Fibroblast of upper back skin (primary cell): ENCODE results near the gene WDFY2.

Experiments
- DNase-seq: peaks from one replicate; pipeline ENCODE4 v3.0.0-alpha.2; 2013

WDFY2 gene

DNA sequence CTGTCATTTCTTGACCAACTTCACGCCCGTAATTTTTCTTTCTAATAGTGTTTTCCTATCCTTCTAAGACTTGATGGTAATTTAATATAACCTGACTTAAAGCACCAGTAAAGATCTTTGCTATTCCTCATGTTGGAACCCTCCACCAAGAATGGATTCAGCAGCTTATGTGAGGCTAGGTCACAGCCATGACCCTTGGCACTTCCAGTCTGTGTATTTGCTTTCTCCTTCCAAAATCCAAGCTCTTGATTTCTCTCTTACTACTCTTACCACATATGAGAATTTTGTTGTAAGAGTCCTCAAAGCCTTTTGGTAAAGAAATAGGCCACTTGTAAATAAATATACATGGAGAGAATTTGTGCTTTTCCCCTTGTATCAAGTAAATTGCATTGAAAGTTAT is 158.3 kb downstream of the WDFY2 start:
- no peak for DNase-seq

DNA sequence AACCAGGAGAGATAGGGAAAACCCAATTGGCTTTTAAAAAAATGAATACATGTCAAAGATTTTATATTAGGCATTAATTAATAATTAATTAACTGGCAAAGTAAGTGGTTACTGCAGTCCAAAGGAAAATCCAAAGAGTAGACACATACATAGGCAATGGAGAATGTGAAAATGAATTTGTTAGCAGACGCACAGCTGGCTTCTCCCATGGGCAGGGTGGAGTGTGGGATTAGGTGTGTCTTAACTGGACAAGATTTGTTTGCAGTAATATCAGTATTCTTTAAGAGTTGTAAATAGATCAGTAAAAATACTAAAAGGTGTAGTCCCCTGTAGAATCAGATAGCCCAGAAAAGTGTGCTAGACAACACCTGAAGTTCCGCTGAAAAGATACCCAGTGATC is 161.0 kb downstream of the WDFY2 start:
- DNase-seq: no peak

DNA sequence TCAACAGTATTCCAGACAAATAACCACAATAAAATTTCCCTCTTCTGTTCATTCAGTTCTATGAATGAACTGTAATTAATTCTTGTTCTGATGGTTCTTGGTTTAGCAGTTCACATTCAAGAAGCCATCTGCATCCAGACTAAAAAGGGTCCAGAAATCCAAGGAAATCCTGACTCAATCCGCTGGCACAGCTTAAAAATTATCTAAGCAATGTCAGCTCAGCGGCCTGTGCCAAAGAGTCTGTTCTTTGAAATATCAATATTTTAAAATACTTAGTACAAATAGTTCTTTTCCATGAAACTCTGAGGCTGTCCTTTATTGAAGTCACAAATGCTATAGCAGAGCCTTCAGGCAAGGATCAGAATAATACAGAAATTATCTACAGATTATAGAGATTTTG is 162.5 kb downstream of the WDFY2 start:
- no peak for DNase-seq

DNA sequence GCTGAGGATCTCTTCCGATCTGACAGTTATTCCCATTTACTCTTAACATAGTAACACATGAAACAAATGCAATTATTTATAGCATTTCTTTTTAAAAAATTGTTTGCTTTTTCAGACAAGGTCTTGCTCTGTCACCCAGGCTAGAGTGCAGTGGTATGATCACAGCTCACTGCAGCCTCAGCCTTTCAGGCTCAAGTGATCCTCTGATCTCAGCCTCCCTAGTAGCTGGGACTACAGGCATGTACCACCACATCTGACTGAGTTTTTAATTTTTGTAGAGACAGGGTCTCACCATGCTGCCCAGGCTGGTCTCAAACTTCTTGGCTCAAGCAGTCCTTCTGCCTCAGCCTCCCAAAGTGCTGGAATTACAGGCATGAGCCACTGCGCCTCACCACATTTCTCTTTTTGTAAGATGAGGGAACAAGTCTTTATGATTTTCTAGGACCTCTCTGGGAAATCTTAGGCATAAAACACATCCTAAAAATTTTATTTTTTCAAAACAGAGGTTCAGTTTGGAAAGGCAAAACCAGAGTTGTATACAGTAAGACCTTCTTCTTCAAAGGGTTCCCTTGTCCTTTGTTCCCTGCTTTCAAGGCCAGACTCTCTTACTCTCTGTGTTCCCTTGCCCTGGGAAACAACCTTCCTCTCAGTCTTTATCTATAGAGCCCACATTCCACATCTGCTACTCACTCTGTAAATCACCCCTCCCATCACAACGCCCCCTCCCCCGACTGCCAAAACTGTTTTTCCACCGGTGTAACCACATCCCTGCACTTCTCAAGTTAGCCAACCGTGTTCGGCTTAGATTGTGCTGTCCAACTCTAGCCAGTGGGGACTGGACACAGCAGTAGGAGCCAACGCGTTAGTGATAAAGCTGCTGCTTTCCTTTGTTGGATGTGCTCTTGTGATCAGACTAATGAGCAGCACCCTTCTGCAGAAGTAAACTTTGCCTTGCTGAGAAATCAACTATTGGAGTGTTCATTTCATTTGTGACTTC is 163.5 kb downstream of the WDFY2 start:
- DNase-seq: no peak

DNA sequence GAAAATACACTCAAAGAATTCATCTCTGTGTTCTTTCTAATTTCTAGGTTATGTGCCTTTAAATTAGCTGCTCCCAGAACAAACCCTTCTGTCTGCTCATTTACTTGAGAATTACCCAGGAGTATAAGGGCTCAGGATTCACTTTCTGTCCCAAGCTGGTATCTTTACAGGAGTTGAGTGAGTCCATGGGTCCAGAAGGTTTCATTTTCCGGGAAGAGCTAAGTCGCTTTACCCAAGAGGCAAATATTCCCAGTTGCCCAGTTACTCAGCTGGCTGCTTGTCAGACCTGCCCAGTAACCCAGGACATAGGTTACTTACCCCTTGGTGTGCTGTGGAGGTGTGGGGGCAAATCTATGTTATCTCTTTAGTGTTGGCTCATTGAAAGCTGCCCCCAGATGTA is 172.4 kb downstream of the WDFY2 start:
- DNase-seq: no peak

DNA sequence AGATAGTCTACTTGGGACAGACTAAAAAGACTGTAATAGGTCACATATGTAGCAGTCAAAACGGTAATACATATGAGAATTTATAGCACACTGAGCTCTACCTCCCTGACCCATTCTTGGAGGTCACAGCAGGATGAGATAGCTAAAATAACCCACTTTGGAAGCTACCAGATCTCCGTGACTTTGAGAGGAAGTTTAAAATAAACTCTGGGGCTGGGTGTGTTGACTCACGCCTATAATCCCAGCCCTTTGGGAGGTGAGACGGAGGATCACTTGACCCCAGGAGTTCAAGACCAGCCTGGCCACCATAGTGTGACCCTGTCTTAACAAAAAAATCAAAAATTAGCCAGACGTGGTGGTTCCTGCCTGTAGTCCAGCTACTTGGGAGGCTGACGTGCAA is 174.4 kb downstream of the WDFY2 start:
- no peak for DNase-seq

DNA sequence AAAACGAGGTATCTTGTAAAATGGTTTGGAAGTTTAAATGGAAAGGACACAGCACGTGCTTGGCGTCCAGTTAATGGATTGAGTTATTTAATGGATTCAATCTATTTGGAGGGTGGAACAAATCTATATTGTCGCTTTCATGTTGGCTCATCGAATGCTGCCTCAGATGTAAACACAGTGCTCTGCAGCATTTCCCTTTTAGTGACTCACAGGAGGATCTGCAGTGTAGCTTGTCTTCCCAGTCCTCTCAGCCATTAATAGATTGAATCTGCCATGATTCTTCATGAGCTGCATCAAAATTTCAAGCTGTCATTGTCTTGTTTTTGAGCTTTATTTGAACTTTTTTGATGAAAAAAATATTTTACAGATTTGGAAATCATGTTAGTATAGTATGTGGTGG is 175.0 kb downstream of the WDFY2 start:
- peak; percentile 22 for DNase-seq

DNA sequence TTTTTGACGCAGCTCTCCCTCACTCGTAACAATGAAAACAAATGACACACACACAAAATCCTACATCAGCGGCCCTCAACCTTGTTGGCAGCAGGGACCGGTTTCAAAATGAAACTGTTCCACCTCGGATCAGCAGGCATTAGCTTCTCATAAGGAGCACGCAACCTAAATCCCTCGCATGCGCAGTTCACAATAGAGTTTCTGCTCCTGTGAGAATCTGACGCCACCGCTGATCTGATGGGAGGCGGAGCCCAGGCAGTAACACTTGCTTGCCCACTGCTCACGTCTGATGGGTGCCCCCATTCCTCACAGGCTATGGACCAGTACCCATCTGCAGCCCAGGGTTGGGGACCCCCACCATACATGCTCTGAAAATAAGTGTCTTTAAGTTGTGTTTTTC is 176.3 kb downstream of the WDFY2 start:
- no peak for DNase-seq

DNA sequence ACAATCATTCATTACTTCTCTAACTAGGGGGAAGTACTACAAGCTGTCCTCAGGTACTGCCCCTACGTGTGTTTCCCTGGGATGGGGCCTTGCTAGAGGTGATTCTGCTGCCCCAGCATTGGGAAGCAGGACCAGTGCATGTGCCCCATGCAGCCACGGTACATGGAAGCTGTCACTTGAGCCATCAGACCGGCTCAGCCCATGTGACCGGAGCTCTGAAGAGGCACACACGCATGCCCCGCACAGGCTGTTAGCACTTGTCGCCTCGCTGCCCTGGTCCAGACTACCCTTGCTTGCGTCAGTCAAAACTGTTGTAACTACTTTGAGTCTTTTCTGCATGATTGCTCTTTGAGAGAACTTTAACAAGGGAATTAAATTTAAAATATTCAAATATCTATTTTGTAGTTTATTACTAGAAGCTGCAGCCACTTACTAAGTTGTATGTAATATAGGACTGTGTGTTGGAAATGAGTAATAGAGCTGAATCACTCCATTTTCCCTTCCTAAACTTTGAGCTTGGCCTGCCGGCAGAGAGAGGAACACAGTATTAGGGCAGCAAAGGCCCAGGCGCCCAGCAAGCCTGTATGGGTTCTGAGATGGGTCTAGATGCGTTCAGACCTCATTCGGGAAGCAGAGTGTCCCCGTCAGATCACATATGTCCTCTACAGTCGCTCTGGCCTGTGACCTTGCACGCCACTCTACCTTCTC is 177.5 kb downstream of the WDFY2 start:
- DNase-seq: no peak

DNA sequence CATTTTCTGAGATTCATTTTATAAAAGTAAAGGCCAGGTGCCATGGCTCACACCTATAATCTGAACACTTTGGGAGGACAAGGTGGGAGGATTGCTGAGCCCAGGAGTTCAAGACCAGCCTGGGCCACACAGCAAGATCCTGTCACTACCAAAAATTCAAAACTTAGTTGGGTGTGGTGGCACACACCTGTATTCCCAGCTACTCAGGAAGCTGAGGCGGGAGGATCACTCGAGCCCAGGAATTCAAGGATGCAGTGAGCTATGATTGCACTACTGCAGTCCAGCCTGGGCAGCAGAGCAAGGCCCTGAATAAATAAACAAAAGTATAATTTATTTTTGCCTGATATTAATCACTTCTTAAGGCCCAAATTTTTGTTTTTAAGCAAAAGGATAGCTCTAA is 179.2 kb downstream of the WDFY2 start:
- DNase-seq: no peak

DNA sequence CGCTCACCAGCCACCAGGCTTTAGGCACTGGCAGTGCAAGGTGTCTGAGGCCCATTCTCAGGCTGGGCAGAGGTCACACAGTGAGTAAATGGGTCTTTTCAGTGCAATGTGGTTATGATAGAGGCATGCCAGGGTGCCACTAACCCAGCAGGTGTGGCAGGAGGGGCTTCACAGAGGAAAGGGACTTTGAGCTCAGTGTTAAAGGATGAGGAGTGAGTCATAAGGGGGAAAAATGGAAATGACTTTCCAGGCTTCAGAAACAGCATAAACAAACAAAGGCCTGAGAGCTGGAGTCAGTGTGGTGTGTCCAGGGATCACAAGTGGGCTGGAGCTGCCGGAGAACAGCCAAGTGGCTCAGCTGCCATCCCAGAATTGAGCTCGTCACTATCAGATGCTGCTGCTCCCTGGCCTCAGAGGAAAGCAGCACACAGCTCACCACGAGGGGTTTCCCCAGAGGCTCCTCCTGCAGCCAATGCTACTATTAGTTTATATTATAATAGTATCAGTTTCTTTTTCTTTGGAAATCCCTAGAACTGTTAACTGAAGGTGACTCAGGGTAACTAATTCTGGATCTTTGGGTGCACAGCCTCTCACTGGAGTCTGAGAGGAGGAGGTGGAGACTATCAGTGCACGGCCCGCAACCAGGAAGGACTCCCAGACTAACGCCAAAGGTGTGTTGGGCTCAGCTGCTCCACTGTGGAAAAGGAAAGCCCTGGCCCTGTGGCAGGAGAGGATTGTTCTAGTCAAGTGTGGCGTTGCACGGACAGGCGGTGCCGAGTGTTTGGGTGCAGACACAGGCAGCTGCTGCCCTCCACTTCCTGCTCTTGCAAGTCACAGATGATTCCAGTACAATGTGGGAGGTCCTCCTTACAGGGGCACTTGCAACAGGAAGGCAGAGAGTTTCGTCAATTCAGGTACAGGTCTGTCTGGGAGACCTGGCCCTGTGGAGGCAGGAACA is 180.2 kb downstream of the WDFY2 start:
- peak; percentile 15 for DNase-seq

DNA sequence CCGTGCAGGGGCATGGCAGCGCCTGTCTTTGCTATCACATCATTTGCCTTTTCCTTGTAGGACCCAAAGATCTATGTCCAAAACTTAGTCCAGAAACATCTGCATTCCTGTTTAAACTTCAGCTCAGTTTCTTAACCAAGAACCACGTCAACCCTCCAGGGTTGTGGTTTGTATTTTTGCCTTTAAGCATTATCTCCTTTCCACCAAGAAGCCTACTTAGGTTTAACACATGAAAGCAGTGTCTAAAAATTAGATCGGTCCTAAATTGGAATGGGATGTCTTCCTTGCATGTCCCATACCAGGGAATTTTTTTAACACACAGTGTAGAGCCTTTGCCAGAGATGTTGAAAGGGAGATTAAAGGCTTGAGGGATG is 180.9 kb downstream of the WDFY2 start:
- DNase-seq: no peak

DNA sequence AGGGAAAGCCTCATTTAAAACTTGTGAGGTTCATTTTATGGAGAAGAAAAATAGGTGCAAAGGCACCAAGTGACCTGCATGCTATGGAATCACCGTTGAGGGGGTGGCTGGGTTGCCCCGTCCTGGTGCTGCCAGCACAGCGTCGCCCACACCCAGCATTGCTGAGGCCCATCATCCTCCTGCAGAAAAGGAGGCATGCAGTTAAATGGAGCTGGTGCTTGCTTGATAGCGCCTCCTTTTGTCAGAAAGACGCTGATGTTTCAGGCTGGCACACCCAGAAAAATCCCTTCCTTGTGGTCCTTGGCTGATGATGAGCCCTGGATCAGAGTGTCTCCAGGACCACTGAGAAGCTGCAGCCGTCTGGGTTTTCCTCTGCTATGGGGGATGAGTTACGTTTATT is 182.8 kb downstream of the WDFY2 start:
- DNase-seq: no peak

DNA sequence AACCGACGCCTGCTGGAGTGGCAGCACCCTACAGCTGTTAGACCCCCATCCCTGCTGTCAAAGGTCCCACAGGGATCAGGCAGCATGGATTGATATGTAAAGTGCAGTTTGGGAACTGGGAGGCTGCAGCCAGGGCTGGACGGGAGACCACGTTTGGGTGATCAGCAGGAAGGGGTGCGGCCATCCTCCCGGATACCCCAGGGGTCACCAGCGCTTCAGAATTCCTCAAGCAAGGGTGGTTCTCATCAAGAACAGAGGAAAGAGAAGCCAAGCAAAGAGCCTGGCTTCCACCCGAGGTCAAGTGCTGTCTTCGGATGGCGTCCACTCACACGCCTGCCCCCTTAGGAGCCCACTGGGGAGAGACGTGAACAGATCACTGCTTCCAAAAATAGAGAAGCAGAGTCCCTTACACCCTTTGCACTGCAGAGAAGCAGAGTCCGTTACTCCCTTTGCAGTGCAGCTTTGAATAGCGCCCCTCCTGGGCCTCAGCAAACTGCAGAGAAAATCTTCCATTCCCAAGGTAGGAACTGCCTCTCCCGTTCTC is 184.2 kb downstream of the WDFY2 start:
- DNase-seq: no peak

DNA sequence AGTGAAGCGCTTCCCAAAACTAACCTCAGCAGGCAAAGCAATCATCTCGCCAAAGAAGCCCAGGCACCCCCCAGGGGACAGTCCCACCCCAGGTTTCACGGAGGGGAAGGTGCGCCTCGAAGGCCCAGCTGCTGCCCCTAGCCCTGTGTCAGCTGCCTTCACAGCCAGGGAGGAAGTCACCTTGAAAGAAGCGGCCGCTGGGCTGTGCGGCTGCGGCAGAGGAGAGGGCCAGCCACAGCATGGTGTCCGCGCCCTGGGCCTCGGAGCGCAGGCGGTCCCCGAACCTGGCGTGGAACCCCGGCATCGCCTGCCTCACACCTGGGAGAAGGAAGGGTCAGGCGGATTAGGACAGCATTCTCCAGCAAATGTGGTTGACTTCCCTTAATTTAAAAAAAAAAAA is 184.7 kb downstream of the WDFY2 start:
- DNase-seq: no peak

DNA sequence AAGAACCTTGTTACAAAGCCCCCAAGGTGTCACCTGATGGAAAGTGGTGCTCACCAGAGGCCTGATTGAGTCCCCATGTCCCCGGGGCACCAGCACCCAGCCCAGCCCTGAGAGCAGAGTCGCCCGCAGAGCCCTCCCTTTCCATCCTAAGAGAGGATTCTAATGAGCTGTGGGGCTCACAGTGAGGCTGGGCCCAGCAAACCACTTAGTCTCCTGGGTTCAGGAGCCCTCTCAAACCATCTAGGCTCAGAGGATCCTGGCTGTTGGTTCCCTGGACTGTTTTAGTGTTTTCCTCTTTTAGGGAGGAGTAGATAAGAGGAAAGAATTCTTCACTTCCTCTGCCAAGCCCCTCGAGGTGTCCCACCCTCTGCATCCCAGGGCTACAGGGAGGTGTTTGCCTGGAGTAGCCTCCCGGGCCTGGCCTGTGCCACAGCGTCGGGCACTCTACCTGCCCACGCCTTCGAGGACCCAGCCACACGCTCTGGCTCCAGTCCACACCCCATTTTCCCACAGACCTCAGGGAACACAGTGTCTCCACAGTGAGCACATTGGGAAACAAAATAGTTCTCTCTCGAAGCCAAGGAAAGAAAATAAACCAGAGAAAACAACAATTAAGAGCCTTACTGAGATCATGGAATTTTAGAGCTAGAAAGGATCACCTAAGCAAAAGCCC is 185.3 kb downstream of the WDFY2 start:
- no peak for DNase-seq

DNA sequence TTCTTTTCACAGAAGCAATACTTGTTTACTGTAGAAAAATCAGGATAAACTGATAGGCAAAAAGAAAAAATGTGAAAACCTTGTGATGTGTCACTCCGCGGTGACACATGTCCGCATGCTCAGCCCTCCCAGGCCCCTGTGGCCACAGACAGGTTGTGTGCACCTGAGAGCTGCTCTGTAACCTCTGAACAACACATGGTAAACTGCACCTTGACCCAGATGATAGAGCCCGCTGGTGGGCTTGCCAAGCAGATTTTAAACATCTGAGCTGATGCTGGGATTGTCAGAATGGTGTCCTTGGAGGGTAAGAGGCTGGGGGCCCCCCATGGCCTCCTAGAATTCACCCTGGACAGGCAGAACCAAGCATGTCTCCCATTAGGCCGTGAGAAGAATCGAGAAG is 185.9 kb downstream of the WDFY2 start:
- no peak for DNase-seq

DNA sequence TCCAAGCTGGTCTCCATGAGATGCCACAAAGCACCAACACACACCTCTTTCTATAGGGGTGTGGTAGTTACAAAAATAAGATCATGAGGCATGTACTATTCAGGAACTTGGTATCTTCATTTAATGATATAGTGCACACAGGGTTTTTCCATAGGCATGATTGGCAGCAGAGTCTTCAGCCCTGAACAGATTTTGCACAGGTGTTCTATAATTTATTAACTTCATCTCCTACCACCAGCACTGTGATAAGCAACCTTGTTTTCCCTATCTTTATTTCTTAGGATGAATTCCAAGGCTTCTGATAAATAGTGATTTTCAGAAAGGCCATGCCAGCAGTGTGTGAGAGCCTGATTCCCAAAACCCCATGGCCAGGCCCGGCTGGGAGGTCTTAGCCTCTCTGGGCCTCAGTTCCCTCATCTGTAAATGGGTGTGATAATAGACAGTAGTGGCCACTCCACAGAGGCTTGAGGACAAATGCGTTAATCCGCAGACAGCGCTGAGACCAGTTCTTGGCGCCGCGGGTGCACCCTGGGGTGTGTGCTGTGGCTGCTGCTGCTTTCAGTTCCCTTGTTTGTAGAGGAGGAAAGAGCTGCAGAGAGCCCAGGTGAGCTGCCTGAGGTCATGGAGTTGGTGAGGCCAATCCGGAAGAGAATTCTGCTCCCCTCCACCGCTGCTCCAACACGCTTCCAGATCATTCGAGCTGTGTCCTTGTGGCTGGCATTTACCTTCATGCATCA is 186.6 kb downstream of the WDFY2 start:
- DNase-seq: no peak

DNA sequence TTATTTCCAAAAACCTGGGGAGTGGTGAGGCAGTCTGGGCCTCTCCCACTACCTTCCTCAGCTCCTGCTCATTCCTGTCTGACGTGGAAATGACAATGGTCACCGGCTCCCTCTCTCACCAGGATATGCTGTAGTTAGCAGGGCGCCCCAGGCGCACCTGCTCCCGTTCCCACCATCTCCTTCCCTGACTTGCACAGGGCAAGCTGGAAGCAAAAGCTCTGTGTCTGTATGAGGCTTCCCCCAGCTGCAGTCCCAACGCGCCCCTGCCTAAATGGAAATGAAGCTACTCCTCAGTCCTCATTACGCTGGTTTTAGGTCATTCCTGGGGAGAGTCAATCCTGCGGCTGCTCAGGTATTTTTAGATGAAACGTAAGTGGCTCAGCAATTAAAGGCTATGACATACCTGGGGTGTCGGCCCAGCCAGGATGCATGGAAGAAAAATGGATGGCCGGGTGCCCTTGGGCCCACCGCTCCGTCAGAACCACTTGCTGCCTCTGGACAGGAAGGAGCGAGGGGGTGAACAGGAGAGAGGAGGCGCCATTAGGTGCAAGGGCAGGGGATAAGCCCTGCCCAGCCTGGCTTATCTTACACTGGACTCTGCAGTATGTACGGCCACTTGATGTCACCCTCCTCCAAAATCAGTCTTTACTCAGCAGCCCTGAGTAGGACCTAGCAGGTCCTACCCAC is 187.3 kb downstream of the WDFY2 start:
- no peak for DNase-seq

DNA sequence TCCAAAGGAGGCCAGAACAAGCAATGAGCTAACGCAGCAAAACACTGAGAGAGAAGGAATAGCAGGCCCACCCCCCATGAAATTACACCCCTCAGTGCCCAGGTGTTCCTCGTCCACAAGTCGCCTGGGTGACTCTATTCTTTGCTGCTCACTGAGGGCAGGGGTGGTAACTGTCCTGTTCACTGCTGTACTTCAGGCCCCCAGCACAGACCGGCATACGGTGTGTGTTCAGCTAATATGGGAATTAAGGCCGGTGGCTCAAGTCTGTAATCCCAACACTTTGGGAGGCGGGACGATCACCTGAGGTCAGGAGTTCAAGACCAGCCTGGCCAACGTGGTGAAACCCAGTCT is 187.8 kb downstream of the WDFY2 start:
- DNase-seq: no peak

DNA sequence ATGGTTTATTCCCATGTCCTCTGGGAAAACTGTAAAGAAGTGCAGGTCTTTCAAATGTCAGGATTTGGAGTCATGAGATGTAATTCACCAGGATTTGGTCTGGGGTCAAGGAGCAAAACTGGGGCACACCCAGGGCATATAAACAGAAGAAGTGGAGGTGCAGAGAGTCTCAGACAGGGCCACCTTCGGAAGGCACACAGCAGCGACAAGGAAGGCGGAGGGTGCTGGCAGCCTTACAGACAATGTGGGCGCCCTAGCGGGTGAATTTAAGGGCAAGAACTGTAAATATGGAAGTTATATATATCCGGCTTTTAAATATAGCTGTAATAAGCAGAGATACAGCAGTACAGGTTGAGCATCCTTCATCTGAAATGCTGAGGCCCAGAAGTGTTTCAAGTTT is 188.5 kb downstream of the WDFY2 start:
- no peak for DNase-seq
